HCT116 (cell line): ENCODE data around the gene NALCN.

Source experiments
- ATF3 ChIP-seq: IDR thresholded peaks from 2 replicates; pipeline ENCODE4 v1.6.1; 2012
- CTCF ChIP-seq, 3 experiments: fragments of 200-600 bp in 1 of 3; sonication (generic) in 1 of 3; IDR thresholded peaks in 2 of 3; conservative IDR thresholded peaks in 1 of 3; 2 replicates each; pipeline ENCODE4 v1.5.1; 2012 to 2017; ENCODE audit warnings: low read depth in 2 of 3, low read length in 2 of 3, antibody characterized with exemption in 1 of 3, borderline replicate concordance in 1 of 3, control low read depth in 1 of 3, mild to moderate bottlenecking in 1 of 3, mixed read lengths in 1 of 3, mixed run types in 1 of 3, moderate library complexity in 1 of 3; ENCODE audit not compliant: insufficient read depth in 1 of 3
- EGR1 ChIP-seq: IDR thresholded peaks from 2 replicates; pipeline ENCODE4 v1.6.1; 2012; ENCODE audit warnings: low read depth
- EZH2 ChIP-seq: fragments of 200-600 bp; sonication (generic); IDR thresholded peaks from 2 replicates; pipeline ENCODE4 v1.6.1; 2017; ENCODE audit warnings: antibody characterized with exemption, mixed run types
- JUND ChIP-seq: IDR thresholded peaks from 2 replicates; pipeline ENCODE4 v1.6.1; 2012
- POLR2A ChIP-seq: IDR thresholded peaks from 2 replicates; pipeline ENCODE4 v1.7.0; 2011; ENCODE audit warnings: borderline replicate concordance; ENCODE audit not compliant: insufficient read depth, insufficient read length; ENCODE audit errors: extremely low read depth
- RAD21 ChIP-seq: IDR thresholded peaks from 2 replicates; pipeline ENCODE4 v1.6.1; 2012; ENCODE audit warnings: low read depth, mild to moderate bottlenecking

GRCh38 chr13:101231751-101232428 is 184.4 kb downstream of the NALCN start:
- TF ChIP-seq POLR2A (no peak), RAD21 (no peak), EZH2 (no peak), JUND (no peak), CTCF (IDR thresholded peaks at IDR 0.05 in 2 of 3, conservative IDR thresholded peaks at IDR 0.05 in 1 of 3; ENCODE audit: borderline replicate concordance in 1 of 3, insufficient read depth in 1 of 3, low read depth in 2 of 3, low read length in 2 of 3) (no peak), EGR1 (no peak), ATF3 (no peak)
